GM18951 (cell line): ENCODE data around the gene CABP1.

Experiments
- POLR2A ChIP-seq: IDR thresholded peaks from 4 replicates; pipeline ENCODE4 v1.6.1; 2011; ENCODE audit warnings: mild to moderate bottlenecking; ENCODE audit not compliant: insufficient read length, insufficient read depth; ENCODE audit errors: extremely low read depth
- in situ Hi-C: fragments of 300-500 bp; cut with MboI; formaldehyde crosslinking; loops from one replicate; pipeline ENCODE4 v1.12.0; 2022; ENCODE audit warnings: low sequenced_read_pairs, mixed read lengths, inconsistent platforms; ENCODE audit not compliant: unreplicated experiment

The CABP1 gene

DNA sequence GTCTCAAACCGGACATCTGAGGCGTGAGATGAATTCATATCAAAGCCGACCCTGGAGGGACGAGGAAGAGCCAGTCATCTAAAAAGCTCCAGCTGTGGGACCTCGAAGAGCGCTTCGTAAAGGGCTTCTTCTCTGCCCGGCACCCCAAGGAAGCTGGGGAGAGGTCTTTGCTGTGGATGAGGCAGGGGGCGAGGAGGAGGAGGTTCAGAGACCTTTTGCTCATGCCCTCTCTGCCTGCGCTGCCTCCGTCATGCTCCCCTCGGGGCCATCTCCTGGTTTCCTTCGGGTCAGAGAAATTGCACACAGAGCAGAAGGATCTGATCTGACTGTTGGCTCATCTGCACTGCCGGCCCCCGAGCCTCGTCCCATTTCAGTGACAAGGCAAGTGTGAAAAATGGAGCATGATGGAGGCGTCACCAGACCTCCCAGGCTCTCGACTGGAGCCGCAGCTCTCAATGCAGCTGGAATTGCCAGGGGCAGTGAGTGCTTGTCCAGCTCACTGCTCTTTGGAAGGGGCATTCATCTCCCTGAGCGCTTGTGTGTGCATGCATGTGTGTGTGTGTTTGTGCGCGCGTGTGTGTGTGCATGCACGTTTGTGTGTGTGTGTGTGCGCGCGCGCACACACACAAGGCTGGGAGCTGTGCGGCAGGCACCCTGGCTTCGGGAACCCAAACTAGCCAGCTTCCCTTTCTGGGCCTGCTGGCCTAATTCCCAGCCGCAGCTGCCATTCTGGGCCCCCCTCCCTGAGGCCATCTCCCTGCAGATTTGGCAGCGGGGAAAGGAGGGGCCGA, 9.2 kb downstream of the CABP1 start:
- TF ChIP-seq POLR2A = no peak
- in situ Hi-C loops = loop anchor here (10.0 kb wide), 1 partner anchor 65 kb away; the partner anchor contains the start of gene UNC119B

DNA sequence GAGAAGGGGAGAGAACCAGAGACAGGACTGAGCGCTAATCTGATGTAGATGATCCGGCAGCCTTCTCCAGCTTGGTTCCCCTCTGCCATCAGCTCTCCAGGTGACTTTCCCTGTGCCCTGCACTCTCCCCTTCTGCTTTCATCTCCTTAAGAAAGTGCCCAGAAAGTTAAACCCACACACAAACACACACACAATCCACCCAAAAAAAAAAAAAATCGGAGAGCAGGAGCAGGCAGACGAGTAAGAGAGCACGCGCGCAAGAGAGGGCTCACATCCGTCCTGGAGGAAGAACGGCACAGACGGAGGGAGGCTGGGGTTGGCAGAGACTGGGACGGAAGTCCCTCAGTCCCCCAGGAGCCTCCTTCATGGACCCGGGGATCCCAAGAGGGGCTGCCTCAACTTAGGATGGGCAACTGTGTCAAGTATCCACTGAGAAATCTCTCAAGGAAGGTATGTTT, 9.8 kb downstream of the CABP1 start:
- no peak for TF ChIP-seq POLR2A
- in situ Hi-C loops = no loop called here

DNA sequence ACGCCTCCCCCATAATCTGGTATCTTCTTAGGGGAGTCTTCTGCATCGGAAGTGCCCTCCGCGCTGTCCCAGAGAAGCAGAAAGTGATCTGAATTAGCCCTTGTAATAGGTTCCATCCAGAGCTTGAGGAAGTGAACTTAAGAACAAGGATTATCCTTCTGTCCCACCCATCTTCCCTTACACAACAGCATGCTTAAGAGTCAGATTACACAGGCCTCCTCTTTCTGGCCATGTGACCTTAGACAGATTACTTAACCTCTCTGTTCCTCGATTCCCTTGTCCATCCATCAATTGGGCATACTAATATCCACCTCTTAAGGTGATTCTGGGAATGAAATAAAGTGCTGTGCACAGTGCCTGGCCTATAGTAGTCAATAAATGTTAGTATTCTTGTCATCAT, 11.4 kb downstream of the CABP1 start:
- no peak for TF ChIP-seq POLR2A
- in situ Hi-C loops = no loop called here

DNA sequence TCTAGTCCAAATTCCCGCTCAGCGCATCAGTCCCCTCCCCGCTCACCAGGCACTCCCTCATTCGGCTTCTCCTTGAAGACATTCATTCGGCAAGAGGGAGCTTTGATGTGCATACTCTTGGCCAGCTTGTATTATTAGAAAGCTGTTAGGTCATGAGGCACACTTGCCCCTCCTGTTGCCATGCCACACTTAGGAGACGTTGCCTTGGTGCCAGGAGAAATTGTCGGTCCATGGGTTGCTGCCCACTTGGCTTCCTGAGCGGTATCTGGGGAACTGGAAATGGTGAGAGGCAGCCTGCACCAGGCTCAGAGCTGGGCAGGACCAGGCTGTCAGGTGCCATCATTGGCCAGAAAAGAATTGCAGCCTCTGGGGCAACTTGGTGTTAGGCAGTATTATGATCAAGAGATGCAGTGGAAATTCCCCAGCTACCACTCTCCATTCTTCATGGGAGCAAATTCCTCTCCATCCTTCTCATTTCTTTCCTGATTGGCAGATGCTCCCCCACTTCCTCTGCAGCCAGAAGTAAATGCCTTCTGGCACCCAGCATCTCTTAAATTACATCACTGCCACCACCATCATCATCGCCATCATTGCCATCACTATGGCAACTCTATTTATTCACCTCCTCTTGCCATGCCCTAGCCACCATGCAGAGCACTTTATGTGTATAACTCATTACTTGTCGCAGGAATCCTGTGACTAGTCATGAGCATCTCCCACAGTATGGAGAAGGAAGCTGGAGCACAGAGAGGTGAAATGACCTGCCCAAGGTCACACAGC, 12.4 kb downstream of the CABP1 start:
- in situ Hi-C loops = no loop called here

DNA sequence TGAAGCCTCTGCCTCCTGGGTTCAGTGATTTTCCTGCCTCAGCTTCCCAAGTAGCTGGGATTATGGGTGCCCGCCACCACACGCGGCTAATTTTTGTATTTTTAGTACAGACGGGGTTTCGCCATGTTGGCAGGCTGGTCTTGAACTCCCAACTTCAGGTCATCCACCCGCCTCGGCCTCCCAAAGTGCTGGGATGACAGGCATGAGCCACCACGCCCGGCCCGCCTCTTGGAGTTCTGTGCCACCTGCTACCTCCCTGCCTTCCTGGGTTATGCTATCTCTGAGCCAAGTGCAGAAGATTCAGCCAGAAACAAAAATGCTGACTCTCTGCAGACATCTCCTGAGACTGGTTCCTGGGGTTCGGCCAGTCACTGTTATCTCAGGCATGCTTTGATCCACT, 13.2 kb downstream of the CABP1 start:
- in situ Hi-C loops = no loop called here
- no peak for TF ChIP-seq POLR2A

More for the DNA sequence above, 12.4 kb downstream of the CABP1 start:
- TF ChIP-seq POLR2A = no peak

DNA sequence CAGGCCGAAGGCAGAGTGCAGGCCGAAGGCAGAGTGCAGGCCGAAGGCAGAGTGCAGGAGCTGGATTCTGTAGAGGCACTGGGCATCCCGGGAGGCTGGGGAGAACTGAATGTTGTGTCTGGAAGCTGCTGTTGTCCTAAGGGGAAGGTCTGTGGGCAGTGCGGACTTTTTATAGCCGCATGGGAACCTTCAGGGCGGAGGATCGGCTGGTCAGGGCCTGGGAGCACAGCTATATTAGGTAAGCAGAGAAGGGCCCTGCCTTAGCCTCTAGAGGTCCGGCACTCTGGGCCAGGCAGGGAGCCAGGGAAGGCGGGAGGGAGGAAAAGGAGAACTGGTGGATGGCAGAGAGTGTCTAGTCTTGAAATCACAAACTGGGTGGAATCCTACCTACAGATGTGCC, 14.2 kb downstream of the CABP1 start:
- no peak for TF ChIP-seq POLR2A
- in situ Hi-C loops = no loop called here

DNA sequence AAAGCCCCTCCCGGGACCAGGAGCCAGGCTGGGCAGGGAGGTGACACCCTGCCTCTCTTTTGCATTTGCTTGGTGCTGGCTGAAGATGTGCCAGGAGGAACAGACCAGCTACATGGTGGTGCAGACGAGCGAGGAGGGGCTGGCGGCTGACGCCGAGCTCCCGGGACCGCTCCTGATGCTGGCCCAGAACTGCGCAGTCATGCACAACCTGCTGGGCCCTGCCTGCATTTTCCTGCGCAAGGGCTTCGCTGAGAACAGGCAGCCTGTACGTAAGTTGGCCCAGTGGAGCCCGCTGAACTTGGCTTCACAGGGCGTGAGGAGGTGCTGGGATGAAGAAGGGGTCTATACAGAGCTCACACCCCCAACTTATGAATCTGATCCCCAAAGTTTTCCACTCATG, 15.6 kb downstream of the CABP1 start:
- no peak for TF ChIP-seq POLR2A
- in situ Hi-C loops = no loop called here

DNA sequence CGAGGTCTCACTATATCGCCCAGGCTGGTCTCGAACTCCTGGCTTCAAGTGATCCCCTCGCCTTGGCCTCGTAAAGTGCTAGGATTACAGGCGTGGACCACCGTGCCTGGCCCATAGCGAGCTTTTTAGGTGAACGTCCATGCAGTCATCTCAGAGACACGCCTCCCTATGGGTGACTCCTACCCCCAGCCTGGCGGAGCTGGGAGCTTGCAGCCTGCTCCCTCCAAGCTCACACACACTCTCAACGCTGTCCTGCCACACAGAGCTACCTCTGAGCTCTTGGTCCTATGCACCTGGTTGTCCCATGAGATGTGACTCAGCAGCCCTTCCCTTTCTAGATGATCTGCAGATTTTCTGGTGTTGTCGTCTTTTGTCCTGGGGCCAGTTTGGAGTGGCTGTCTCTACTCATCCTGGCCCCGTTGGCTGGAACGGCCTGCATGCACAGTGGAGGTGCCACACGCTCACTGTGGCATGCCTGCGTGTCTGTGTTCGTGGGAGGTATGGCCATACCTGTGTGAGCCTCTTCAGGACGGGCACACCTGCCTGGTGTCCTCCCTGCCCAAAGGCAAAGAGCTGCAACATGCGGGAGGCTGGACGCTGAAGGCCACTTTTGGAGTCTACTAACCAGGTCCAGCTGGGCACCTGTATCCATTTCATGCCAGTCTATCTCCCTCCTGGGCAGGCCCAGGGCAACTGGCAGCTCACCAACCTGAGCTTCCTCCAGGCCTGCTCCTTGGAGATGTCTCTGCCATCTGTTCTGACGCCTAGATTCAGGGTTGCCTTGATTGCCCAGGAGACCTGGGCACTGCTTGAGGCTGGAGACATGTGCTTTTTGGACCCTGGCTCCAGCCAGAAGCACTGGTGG, 18.1 kb downstream of the CABP1 start:
- in situ Hi-C loops = no loop called here
- no peak for TF ChIP-seq POLR2A

DNA sequence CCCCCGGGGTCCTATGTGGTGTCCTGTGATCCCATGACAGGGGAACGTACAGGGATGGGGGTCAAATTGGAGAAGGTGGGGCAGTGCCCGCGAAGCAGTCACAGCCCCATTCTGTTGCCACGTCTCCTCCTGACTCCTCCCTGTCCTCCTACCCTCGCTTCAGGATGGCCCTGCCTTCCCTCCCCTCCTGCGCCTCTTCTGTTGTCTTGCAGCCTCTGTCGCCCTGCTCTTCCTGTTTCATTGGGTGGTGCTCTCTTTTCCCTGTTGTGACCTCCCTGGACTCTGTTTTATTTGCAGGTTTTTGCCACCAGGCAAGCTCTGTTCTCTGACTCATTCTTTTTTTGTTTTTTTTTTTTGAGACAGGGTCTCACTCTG, 18.7 kb downstream of the CABP1 start:
- TF ChIP-seq POLR2A = no peak
- in situ Hi-C loops = no loop called here

DNA sequence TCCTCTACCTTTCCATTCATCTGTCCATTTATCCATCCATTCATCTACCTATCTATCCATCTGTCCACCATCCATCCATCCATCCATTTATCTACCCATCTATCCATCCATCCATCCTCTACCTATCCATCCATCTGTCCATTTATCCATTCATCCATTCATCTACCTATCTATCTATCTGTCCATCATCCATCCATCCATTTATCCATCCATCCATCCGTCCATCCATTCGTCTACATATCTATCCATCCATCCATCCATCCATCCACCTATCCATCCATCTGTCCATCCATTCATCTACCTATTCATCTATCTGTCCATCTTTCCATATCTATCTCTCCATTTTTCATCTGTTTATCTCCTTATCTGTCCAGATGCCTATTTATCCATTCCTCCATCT, 21.0 kb downstream of the CABP1 start:
- in situ Hi-C loops = no loop called here
- TF ChIP-seq POLR2A = no peak

DNA sequence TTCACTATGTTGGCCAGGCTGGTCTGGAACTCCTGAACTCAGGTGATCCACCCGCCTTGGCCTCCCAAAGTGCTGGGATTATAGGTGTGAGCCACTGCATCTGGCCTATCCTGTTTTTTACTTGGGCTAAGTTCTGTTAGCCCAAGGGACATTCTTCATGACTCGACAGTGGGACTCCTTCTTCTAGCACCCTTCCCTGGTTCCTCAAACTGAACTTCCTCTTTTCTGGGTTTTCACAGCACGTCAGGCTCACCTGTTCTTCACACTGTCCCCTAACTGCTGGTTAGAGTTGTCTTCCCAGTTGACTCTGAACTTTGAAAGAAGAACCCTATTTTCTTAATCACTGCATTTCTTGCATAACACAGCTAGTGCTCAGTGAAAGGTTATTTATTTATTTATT, 22.5 kb downstream of the CABP1 start:
- TF ChIP-seq POLR2A = no peak

DNA sequence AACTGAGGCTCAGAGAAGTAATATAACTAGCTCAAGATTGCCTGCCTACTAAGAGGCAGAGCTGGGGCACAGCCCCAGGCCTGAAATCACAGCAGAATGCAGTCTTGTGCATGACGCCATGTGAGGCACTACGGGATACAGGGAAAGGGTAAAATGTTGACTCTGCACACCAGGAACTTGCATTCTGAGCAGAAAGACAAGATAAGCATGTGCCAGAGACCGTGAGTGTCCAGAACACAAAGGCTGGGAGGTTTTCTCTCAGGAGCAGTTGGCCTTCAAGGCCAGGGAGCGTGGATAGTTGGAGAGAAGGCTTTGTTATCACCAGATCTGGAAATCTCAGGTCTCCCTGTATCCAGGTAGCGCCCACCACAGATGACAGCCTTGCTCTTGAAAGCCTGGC, 23.3 kb downstream of the CABP1 start:
- in situ Hi-C loops = no loop called here
- TF ChIP-seq POLR2A = no peak

More for the DNA sequence above, 22.5 kb downstream of the CABP1 start:
- in situ Hi-C loops = no loop called here
